OCI-LY7 (cell line): ENCODE data around the gene PRKD2.

ENCODE experiments used
- CTCF ChIP-seq: fragments of 200-600 bp; sonication (generic); conservative IDR thresholded peaks from 2 replicates; pipeline ENCODE4 v1.5.1; 2014; ENCODE audit warnings: mild to moderate bottlenecking, antibody characterized with exemption, low read length, moderate library complexity, mixed read lengths
- EZH2phosphoT487 ChIP-seq: fragments of 200-600 bp; sonication (generic); IDR thresholded peaks from 2 replicates; pipeline ENCODE4 v1.6.1; 2018; ENCODE audit warnings: low read depth, borderline replicate concordance, mild to moderate bottlenecking, mixed run types, antibody characterized with exemption, low read length, moderate library complexity, mixed read lengths

GRCh38 chr19:46717034-46717715 is at the start of gene PRKD2:
- TF ChIP-seq CTCF: no peak
- TF ChIP-seq EZH2phosphoT487: no peak
